HEK293T (cell line): ENCODE data around the gene OPTC.

Experiments used
- BHLHE40 ChIP-seq: fragments of 450-650 bp; IDR thresholded peaks from 2 replicates; pipeline ENCODE4 v1.6.1; 2016; ENCODE audit warnings: mild to moderate bottlenecking, moderate library complexity, borderline replicate concordance
- FOXM1 ChIP-seq: fragments of 450-650 bp; IDR thresholded peaks from 2 replicates; pipeline ENCODE4 v1.6.1; 2017; ENCODE audit warnings: mild to moderate bottlenecking, borderline replicate concordance
- L3MBTL2 ChIP-seq: fragments of 450-650 bp; conservative IDR thresholded peaks from 2 replicates; pipeline ENCODE4 v1.6.1; 2016; ENCODE audit warnings: mild to moderate bottlenecking
- ZNF384 ChIP-seq: fragments of 450-650 bp; IDR thresholded peaks from 2 replicates; pipeline ENCODE4 v1.6.1; 2016

DNA sequence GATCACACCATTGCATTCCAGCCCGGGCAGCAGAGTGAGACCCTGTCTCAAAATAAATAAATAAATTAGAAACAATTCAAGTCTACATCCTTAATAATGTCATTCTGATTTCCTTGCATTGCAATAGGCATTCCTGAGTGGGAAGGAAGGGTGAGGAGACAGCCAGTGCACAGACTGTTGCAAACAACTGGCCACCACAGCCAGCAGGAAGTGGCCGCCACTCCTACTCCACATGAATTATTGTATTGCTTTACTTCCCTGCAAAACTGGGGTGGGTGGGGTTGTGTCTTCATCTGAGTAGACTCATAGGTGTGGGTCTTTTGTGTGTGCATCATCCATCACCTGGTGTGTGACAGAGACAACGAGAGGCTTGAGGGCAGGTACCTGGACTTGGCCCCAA, 60.1 kb downstream of the OPTC start:
- TF ChIP-seq BHLHE40 = no peak
- TF ChIP-seq L3MBTL2 = no peak
- no peak for TF ChIP-seq ZNF384
- TF ChIP-seq FOXM1 = no peak
